WTC11 (cell line): ENCODE results near the gene AMMECR1. TPM values are rescaled to one million over a fixed set of nuclear protein-coding genes. Genes with fewer than 3 reads are reported as not detected.

Source experiments
- ATAC-seq: fragments of 200-7000 bp; cut with Tn5 transposase; 2 replicates; pipeline ENCODE4 v1.10.0; 2021; ENCODE audit warnings: mild to moderate bottlenecking, moderate library complexity
- CTCF ChIA-PET: fragments of 300-600 bp; sonication (Branson Sonifier 250); formaldehyde crosslinking; loops from one replicate; lab custom pipeline; 2021; ENCODE audit warnings: antibody characterized with exemption; lab: Charles Lee
- POLR2A ChIA-PET: fragments of 350-600 bp; sonication (Branson Sonifier 250); formaldehyde crosslinking; loops from one replicate; lab custom pipeline; 2021; ENCODE audit warnings: antibody characterized with exemption; lab: Charles Lee
- DNase-seq: peaks from one replicate; pipeline ENCODE4 v3.0.0; 2021; ENCODE audit warnings: low spot score
- H3K27ac Mint-ChIP-seq: 2 replicates; pipeline ENCODE4 v1.8.0; 2021; ENCODE audit warnings: mixed read lengths
- H3K27me3 Mint-ChIP-seq: 2 replicates; pipeline ENCODE4 v1.8.0; 2021; ENCODE audit warnings: low read depth, mild to moderate bottlenecking, moderate library complexity, mixed read lengths
- H3K36me3 Mint-ChIP-seq: 2 replicates; pipeline ENCODE4 v1.8.0; 2021; ENCODE audit warnings: mixed read lengths
- H3K4me1 Mint-ChIP-seq: 2 replicates; pipeline ENCODE4 v1.8.0; 2022; ENCODE audit warnings: mixed read lengths
- H3K4me3 Mint-ChIP-seq: 2 replicates; pipeline ENCODE4 v1.8.0; 2021; ENCODE audit warnings: mild to moderate bottlenecking, moderate library complexity, mixed read lengths
- H3K9me3 Mint-ChIP-seq: 2 replicates; pipeline ENCODE4 v1.8.0; 2021; ENCODE audit warnings: mixed read lengths
- CREM ChIP-seq: sonication (generic); formaldehyde crosslinking; IDR thresholded peaks from 2 replicates; pipeline ENCODE4 v1.8.1; 2022; ENCODE audit warnings: mild to moderate bottlenecking, missing genetic modification reagents, moderate library complexity
- ELF4 ChIP-seq: sonication (generic); formaldehyde crosslinking; IDR thresholded peaks from 2 replicates; pipeline ENCODE4 v1.8.1; 2022; ENCODE audit warnings: low read depth, mild to moderate bottlenecking, moderate library complexity, missing genetic modification reagents
- EMX1 ChIP-seq: fragments of 250-450 bp; sonication (Bioruptor Pico); IDR thresholded peaks from 2 replicates; pipeline ENCODE4 v1.8.0; 2021; ENCODE audit warnings: mild to moderate bottlenecking
- GABPB1 ChIP-seq: sonication (generic); formaldehyde crosslinking; IDR thresholded peaks from 2 replicates; pipeline ENCODE4 v1.8.1; 2023; ENCODE audit warnings: mild to moderate bottlenecking, missing genetic modification reagents
- IRF2 ChIP-seq: sonication (generic); formaldehyde crosslinking; IDR thresholded peaks from 2 replicates; pipeline ENCODE4 v1.8.0; 2022; ENCODE audit warnings: low read depth, missing genetic modification reagents, borderline replicate concordance
- JUN ChIP-seq: sonication (generic); formaldehyde crosslinking; IDR thresholded peaks from 2 replicates; pipeline ENCODE4 v1.8.0; 2023; ENCODE audit warnings: mild to moderate bottlenecking, missing genetic modification reagents
- KAT7 ChIP-seq: sonication (generic); formaldehyde crosslinking; IDR thresholded peaks from 2 replicates; pipeline ENCODE4 v1.8.1; 2023; ENCODE audit warnings: missing genetic modification reagents, mild to moderate bottlenecking, borderline replicate concordance
- MXD4 ChIP-seq: fragments of 250-450 bp; sonication (Bioruptor Pico); IDR thresholded peaks from 2 replicates; pipeline ENCODE4 v1.8.0; 2021; ENCODE audit warnings: mild to moderate bottlenecking, moderate library complexity, borderline replicate concordance
- NR1H2 ChIP-seq: sonication (generic); formaldehyde crosslinking; IDR thresholded peaks from 2 replicates; pipeline ENCODE4 v1.9.0; 2021; ENCODE audit warnings: mild to moderate bottlenecking, moderate library complexity, missing genetic modification reagents
- RELA ChIP-seq: sonication (generic); formaldehyde crosslinking; IDR thresholded peaks from 2 replicates; pipeline ENCODE4 v1.8.1; 2022; ENCODE audit warnings: missing genetic modification reagents, mild to moderate bottlenecking, borderline replicate concordance
- RORB ChIP-seq: fragments of 250-450 bp; sonication (Bioruptor Pico); IDR thresholded peaks from 2 replicates; pipeline ENCODE4 v1.9.0; 2021; ENCODE audit warnings: mild to moderate bottlenecking
- SMAD3 ChIP-seq: sonication (generic); formaldehyde crosslinking; IDR thresholded peaks from 2 replicates; pipeline ENCODE4 v1.8.0; 2022; ENCODE audit warnings: missing genetic modification reagents, mild to moderate bottlenecking, borderline replicate concordance
- SMAD4 ChIP-seq: sonication (generic); formaldehyde crosslinking; IDR thresholded peaks from 2 replicates; pipeline ENCODE4 v1.8.0; 2022; ENCODE audit warnings: mild to moderate bottlenecking, missing genetic modification reagents
- TEAD4 ChIP-seq: sonication (generic); formaldehyde crosslinking; IDR thresholded peaks from 2 replicates; pipeline ENCODE4 v1.8.0; 2022; ENCODE audit warnings: mild to moderate bottlenecking, missing genetic modification reagents
- ZNF396 ChIP-seq: fragments of 250-450 bp; sonication (Bioruptor Pico); IDR thresholded peaks from 2 replicates; pipeline ENCODE4 v1.8.0; 2021; ENCODE audit warnings: mild to moderate bottlenecking, moderate library complexity, borderline replicate concordance
- total RNA-seq: library from RNA; stranded (reverse); gene quantifications from 3 replicates; pipeline ENCODE4 v1.2.3, GENCODE V29; 2021
- TF ChIP-seq, protein P1 (sequence below): fragments of 250-450 bp; sonication (Bioruptor Pico); IDR thresholded peaks from 2 replicates; pipeline ENCODE4 v1.9.0; 2021; ENCODE audit warnings: mild to moderate bottlenecking, borderline replicate concordance
- TF ChIP-seq, protein P2 (sequence below): sonication (generic); formaldehyde crosslinking; IDR thresholded peaks from 2 replicates; pipeline ENCODE4 v1.8.0; 2022; ENCODE audit warnings: mild to moderate bottlenecking, missing genetic modification reagents
- TF ChIP-seq, protein P3 (sequence below): sonication (generic); formaldehyde crosslinking; IDR thresholded peaks from 2 replicates; pipeline ENCODE4 v1.8.1; 2022; ENCODE audit warnings: missing genetic modification reagents, borderline replicate concordance
- TF ChIP-seq, protein P4 (sequence below): fragments of 200-600 bp; IDR thresholded peaks from 2 replicates; pipeline ENCODE4 v1.8.0; 2022; ENCODE audit warnings: antibody characterized with exemption
- TF ChIP-seq, protein P5 (sequence below): sonication (generic); formaldehyde crosslinking; IDR thresholded peaks from 2 replicates; pipeline ENCODE4 v1.8.0; 2023; ENCODE audit warnings: missing genetic modification reagents
- TF ChIP-seq, protein P6 (sequence below): sonication (generic); formaldehyde crosslinking; IDR thresholded peaks from 2 replicates; pipeline ENCODE4 v1.8.1; 2023; ENCODE audit warnings: mild to moderate bottlenecking, missing genetic modification reagents
- TF ChIP-seq, protein P7 (sequence below): sonication (generic); formaldehyde crosslinking; IDR thresholded peaks from 2 replicates; pipeline ENCODE4 v1.8.1; 2022; ENCODE audit warnings: mild to moderate bottlenecking, moderate library complexity, missing genetic modification reagents
- TF ChIP-seq, protein P8 (sequence below): fragments of 250-450 bp; sonication (Bioruptor Pico); IDR thresholded peaks from 2 replicates; pipeline ENCODE4 v1.9.0; 2021; ENCODE audit warnings: mild to moderate bottlenecking

The AMMECR1 gene
- total RNA-seq, 1 experiment from 2014 or later: 18.1 TPM

DNA sequence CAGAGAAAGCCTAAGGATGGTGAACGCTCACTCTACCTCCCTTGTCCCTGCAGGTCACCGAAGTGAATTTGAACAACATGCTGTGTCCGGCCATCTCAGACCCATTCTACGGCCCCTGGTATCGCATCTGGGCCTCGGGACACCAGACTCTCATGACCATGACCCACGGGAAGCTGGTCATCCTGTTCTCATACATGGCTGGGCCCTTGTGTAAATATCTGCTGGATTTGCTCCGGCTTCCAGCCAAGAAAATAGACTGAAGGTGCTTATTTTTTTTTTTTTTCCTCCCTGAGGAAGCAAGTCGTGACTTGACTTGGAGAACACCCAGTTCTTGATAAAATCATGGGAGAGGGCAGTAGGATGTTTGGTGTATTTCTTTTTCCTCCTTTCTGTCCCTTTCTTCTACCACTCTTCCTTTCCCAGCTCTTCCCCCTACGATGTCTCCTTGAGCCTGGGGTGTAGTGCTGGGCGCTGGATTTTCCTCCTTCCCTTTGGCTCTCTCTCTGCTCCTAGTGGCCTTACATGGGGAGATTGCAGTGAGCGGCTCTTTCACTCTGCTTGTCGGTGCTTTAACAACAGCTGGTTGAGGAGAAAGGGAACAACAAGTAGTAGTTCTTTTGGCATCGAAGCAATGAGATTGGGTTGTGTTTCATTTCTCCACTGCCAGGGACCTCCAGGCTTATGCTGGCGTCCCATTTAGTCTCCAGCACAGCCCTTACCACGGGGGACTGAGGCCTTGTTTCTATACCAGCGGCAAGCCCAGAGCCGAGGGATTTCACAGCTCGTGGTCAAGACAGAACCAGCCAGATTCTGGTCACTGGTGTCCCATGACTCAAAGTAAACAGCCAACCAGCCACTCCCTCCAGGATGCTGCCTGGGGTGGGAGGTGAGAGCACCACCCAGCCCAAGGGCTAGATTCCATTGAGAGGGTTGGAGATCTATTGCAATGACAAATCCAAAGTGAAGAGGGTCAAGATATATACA is 144.4 kb downstream of the AMMECR1 start (continued):
- TF ChIP-seq, protein P1, sequence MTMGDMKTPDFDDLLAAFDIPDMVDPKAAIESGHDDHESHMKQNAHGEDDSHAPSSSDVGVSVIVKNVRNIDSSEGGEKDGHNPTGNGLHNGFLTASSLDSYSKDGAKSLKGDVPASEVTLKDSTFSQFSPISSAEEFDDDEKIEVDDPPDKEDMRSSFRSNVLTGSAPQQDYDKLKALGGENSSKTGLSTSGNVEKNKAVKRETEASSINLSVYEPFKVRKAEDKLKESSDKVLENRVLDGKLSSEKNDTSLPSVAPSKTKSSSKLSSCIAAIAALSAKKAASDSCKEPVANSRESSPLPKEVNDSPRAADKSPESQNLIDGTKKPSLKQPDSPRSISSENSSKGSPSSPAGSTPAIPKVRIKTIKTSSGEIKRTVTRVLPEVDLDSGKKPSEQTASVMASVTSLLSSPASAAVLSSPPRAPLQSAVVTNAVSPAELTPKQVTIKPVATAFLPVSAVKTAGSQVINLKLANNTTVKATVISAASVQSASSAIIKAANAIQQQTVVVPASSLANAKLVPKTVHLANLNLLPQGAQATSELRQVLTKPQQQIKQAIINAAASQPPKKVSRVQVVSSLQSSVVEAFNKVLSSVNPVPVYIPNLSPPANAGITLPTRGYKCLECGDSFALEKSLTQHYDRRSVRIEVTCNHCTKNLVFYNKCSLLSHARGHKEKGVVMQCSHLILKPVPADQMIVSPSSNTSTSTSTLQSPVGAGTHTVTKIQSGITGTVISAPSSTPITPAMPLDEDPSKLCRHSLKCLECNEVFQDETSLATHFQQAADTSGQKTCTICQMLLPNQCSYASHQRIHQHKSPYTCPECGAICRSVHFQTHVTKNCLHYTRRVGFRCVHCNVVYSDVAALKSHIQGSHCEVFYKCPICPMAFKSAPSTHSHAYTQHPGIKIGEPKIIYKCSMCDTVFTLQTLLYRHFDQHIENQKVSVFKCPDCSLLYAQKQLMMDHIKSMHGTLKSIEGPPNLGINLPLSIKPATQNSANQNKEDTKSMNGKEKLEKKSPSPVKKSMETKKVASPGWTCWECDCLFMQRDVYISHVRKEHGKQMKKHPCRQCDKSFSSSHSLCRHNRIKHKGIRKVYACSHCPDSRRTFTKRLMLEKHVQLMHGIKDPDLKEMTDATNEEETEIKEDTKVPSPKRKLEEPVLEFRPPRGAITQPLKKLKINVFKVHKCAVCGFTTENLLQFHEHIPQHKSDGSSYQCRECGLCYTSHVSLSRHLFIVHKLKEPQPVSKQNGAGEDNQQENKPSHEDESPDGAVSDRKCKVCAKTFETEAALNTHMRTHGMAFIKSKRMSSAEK (CRISPR knock-in tag): no peak
- TF ChIP-seq NR1H2 (CRISPR knock-in tag) (no peak), RORB (no peak), SMAD4 (CRISPR knock-in tag) (no peak), CREM (CRISPR knock-in tag) (no peak), ELF4 (CRISPR knock-in tag) (no peak), IRF2 (CRISPR knock-in tag) (no peak), EMX1 (no peak)
- TF ChIP-seq, protein P2, sequence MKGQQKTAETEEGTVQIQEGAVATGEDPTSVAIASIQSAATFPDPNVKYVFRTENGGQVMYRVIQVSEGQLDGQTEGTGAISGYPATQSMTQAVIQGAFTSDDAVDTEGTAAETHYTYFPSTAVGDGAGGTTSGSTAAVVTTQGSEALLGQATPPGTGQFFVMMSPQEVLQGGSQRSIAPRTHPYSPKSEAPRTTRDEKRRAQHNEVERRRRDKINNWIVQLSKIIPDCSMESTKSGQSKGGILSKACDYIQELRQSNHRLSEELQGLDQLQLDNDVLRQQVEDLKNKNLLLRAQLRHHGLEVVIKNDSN (CRISPR knock-in tag): no peak
- TF ChIP-seq, protein P3, sequence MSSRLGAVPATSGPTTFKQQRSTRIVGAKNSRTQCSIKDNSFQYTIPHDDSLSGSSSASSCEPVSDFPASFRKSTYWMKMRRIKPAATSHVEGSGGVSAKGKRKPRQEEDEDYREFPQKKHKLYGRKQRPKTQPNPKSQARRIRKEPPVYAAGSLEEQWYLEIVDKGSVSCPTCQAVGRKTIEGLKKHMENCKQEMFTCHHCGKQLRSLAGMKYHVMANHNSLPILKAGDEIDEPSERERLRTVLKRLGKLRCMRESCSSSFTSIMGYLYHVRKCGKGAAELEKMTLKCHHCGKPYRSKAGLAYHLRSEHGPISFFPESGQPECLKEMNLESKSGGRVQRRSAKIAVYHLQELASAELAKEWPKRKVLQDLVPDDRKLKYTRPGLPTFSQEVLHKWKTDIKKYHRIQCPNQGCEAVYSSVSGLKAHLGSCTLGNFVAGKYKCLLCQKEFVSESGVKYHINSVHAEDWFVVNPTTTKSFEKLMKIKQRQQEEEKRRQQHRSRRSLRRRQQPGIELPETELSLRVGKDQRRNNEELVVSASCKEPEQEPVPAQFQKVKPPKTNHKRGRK (CRISPR knock-in tag): no peak
- TF ChIP-seq, protein P4, sequence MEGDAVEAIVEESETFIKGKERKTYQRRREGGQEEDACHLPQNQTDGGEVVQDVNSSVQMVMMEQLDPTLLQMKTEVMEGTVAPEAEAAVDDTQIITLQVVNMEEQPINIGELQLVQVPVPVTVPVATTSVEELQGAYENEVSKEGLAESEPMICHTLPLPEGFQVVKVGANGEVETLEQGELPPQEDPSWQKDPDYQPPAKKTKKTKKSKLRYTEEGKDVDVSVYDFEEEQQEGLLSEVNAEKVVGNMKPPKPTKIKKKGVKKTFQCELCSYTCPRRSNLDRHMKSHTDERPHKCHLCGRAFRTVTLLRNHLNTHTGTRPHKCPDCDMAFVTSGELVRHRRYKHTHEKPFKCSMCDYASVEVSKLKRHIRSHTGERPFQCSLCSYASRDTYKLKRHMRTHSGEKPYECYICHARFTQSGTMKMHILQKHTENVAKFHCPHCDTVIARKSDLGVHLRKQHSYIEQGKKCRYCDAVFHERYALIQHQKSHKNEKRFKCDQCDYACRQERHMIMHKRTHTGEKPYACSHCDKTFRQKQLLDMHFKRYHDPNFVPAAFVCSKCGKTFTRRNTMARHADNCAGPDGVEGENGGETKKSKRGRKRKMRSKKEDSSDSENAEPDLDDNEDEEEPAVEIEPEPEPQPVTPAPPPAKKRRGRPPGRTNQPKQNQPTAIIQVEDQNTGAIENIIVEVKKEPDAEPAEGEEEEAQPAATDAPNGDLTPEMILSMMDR: no peak
- TF ChIP-seq, protein P5, sequence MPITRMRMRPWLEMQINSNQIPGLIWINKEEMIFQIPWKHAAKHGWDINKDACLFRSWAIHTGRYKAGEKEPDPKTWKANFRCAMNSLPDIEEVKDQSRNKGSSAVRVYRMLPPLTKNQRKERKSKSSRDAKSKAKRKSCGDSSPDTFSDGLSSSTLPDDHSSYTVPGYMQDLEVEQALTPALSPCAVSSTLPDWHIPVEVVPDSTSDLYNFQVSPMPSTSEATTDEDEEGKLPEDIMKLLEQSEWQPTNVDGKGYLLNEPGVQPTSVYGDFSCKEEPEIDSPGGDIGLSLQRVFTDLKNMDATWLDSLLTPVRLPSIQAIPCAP (CRISPR knock-in tag): no peak
- TF ChIP-seq, protein P6, sequence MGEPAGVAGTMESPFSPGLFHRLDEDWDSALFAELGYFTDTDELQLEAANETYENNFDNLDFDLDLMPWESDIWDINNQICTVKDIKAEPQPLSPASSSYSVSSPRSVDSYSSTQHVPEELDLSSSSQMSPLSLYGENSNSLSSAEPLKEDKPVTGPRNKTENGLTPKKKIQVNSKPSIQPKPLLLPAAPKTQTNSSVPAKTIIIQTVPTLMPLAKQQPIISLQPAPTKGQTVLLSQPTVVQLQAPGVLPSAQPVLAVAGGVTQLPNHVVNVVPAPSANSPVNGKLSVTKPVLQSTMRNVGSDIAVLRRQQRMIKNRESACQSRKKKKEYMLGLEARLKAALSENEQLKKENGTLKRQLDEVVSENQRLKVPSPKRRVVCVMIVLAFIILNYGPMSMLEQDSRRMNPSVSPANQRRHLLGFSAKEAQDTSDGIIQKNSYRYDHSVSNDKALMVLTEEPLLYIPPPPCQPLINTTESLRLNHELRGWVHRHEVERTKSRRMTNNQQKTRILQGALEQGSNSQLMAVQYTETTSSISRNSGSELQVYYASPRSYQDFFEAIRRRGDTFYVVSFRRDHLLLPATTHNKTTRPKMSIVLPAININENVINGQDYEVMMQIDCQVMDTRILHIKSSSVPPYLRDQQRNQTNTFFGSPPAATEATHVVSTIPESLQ (CRISPR knock-in tag): no peak

DNA sequence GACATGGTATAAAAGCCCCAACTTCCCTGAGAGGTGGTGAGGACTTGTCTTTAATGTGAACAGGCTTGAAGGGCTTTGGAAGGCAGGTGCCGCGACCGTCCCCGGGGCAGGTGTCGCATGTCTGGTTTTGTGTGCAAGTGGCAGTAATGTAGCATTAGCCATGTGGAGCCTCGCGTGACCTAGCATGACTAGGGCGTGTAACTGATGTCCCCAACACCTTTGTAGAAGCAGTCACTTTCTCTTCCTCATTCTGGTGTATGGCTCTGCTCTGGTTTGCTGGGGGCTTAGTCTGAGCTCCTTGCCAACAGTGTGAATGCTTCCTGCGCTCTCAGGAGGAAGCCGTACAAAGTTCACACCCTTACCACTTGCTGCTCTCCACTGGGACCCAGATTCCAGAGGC is 145.7 kb downstream of the AMMECR1 start:
- H3K27me3 Mint-ChIP-seq: no peaks in the 10 kb centered on the region
- DNase-seq (no peak), ATAC-seq (no peak)
- H3K36me3 Mint-ChIP-seq: no peaks in the 10 kb centered on the region
- no peak overlapping the region for H3K4me3 Mint-ChIP-seq
- no peaks in the 10 kb centered on the region for H3K9me3 Mint-ChIP-seq
- H3K27ac Mint-ChIP-seq: no peak overlapping the region
- ChIA-PET POLR2A (no interaction called here), CTCF (interaction anchor here (1.4 to 1.9 kb wide), 2 partner anchors 12 to 246 kb away, joined by 4 to 9 read pairs; no protein-coding TSS in a partner anchor)
- peaks cover 5% of the 10 kb centered on the region for H3K4me1 Mint-ChIP-seq
- TF ChIP-seq RELA (CRISPR knock-in tag) (no peak), KAT7 (CRISPR knock-in tag) (no peak), SMAD3 (CRISPR knock-in tag) (no peak), GABPB1 (CRISPR knock-in tag) (no peak), ZNF396 (CRISPR knock-in tag) (no peak), MXD4 (no peak), JUN (CRISPR knock-in tag) (no peak), TEAD4 (CRISPR knock-in tag) (no peak), RORB (no peak)
- TF ChIP-seq, protein P7, sequence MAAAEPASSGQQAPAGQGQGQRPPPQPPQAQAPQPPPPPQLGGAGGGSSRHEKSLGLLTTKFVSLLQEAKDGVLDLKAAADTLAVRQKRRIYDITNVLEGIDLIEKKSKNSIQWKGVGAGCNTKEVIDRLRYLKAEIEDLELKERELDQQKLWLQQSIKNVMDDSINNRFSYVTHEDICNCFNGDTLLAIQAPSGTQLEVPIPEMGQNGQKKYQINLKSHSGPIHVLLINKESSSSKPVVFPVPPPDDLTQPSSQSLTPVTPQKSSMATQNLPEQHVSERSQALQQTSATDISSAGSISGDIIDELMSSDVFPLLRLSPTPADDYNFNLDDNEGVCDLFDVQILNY: no peak
- TF ChIP-seq, protein P8, sequence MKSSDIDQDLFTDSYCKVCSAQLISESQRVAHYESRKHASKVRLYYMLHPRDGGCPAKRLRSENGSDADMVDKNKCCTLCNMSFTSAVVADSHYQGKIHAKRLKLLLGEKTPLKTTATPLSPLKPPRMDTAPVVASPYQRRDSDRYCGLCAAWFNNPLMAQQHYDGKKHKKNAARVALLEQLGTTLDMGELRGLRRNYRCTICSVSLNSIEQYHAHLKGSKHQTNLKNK: no peak
